HG03342 (cell line): ENCODE data around the gene OGFR.

ENCODE experiments used
- ATAC-seq: cut with Tn5 transposase; IDR thresholded peaks from one replicate; pipeline ENCODE4 v1.9.1; 2021; ENCODE audit warnings: mild to moderate bottlenecking, moderate library complexity; ENCODE audit not compliant: unreplicated experiment

Gene OGFR

DNA sequence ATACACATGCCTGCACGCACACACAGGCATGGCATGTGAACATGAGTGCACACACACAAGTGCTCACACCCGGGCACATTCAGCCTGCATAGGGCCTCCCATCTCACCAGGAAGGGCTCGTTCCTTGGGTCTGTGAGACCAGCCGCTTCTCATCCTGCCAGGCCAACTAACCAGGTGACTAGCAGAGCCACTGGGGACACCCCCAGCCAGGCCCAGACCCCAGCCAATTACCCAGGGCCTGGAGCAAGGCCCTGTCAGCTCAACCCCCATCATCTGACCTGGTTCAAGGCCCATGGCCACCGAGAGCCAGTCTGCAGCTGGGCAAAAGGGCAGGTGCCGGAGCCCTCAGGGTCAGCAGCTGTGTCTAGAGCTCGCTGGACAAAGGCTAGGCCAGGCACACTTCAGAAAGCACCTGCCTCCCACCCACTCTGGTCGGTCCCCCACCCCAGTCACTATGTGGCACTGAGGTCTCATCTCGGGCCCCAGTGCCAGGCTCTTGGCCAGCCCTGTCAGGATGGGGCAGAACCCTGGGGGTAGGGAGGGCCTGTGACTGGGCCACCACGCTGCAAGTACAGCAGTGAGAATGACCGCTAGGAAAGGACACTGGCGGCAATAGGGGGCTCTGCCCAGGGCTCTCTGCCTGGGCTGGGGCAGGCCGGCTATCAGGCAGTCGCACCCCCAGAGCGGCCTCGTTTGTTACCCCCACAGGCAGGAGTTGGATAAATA is 35.1 kb upstream of the OGFR start:
- ATAC-seq: no peak

- ATAC-seq: no peak
These were observed 34.3 kb upstream of the OGFR start for GRCh38 chr20:62770111-62770910.

- ATAC-seq: no peak
These were observed 33.7 kb upstream of the OGFR start for GRCh38 chr20:62770916-62771315.

DNA sequence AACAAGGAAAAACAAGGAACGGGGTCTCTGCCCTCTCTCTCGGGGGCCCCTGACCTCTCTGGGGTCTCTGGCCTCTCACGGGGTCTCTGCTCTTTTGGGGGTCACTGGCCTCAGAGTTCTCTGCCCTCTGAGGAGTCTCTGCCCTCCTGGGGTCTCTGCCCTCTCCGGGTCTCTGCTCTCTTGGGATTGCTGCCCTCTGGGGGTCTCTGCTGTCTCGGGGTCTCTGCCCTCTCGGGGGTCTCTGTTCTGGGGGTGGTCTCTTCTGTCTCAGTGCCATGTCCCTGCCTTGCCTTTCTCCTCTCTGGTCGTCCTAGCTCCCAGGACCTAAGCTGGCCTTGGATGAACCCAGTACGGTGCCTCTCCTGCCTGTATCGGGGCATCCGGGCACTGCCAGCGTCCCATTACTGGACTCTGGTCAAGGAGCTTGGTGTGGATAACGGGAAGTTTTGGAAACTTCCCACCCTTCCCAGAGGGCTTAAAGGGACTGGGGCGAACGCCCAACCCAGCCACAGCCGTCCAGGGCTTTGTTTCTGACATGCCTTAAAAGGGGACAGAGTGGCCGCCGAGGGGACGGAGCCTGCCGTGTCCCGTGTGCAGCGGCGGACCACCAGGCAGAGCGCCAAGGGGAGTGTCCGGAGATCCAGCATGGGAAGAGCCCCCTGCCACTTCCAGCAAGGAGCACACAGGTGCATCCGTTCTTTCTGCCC is 33.1 kb upstream of the OGFR start:
- ATAC-seq: no peak

DNA sequence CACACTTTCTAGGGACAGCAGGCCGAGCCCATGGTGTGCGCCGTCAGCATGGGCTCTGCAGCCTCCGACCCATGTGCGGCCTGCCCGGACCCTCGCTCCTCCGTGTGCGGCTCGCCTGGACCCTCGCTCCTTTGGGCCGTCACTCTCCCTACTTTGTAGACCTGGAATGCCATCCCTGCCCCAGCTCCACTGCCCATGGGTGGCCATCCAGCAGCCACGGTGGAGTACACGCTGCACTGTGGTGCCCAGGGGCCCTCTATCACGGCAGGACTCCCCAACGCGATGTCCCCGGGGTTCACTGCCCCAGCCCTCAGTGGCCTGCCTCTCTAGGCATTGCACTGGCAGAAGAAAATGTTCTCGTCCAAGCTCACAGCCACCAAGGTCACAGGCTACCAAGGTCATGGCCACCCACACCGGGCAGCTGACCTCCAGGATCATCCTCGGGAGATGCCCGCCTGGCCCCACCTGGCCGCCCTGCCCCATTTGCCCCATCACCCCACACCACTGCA is 32.5 kb upstream of the OGFR start:
- no peak for ATAC-seq

DNA sequence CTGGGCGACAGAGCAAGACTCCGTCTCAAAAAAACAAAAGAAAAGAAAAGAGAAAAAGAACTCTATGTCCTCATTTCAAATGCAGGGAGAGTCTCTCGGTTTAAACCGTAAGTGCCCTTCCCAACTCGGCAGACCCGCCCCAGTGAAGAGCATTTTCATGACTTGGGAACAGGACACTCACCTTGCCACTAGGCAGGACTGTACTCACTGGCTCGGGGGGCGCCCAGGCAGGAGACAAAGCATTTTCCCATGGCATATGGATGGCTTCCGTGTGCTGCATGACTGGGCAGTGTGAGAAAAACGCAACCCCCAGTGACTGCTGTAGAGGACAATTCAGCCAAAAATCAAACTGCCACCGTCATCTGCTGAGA is 32.0 kb upstream of the OGFR start:
- no peak for ATAC-seq

DNA sequence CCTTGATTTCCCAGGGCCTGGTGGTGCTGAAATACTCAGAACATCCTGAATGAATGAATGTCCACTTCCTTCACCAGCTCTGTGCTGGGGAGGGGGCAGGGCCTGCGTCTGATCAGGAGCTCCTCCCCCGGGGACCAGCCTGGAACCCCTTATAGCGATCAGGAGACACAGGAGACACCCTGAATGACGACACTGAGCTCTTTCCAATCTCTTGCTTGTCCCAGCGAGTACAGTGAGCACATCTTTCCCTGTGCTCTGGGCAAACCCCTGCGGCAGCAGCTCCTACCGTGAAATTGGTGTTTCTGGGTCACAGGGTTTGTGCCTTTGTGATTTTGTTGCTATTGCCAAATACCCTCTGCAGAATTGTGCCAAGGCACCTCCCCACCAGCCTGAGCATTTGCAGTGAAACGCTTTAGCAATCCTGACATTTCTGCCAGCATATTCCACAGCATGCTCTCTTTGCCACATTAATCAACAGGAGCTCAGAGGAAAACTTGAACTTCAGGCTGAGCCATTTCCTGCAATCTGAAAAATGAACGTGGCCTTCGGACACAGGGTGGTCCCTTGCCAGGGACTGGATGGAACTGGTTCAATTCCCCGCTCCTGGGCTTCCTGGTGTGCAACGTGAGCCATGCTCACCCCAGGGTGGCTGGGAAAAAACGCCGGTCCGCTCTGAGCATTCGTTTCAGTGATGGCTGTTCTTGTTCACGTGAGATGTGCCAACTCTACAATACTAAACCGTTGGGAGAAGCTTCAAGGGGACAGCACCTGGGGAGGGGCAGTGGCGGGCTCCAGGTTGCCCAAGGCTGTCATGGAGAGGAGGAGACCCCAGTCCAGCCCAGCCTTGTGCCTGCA is 31.4 kb upstream of the OGFR start:
- ATAC-seq: no peak

GRCh38 chr20:62773845-62774714 is 30.6 kb upstream of the OGFR start:
- ATAC-seq: no peak

GRCh38 chr20:62774762-62775161 is 29.9 kb upstream of the OGFR start:
- ATAC-seq: no peak

DNA sequence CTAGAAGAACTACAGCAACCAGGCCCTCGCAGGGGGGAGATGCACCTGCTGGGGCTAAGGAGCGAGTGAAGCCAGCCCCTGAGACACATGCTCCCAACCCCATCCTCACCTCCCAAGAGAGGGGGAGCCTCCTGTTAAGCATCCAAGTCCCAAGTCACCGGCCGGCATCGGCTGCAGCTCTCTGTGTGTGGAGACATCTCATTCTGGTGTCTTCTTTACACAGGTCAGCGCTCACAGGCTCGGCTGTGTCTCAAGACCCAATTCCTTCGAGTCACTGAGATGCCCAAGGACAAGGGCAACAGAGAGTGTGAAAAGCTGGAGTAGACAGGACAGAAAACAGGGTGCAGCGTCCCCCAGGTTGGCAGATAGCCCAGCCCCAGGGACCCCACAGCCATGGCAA is 29.4 kb upstream of the OGFR start:
- no peak for ATAC-seq

DNA sequence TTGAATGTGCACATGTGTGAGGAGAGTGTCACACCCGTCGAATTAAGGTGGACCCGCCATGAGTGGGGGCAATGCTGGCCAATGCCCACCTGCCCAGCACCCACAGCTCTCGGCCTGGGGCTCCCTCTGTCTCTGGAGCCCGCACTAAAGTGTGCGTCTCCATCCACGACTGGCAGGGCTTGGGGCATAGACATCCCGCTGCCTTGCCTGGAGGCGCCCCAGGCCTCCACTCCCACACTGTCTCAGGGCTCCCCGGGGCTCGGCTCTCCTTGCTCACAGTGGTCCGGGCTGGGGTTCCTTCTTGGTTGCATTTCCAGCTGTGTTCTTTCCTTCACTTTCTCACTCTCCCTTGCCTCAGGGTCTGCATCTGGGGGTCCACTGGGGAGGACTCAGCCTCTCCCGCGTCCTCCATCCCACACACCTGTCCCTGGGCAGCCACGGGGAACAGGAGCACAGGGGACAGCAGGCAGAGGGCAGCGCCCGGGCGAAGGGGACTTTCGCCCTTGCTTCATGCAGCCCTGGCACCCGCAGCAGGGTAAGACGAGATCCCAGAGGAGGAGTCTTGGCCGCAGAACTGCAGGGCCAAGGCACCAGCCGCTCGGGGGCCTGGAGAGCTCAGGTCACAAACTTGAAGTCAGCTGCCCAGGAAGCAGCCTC is 28.5 kb upstream of the OGFR start:
- no peak for ATAC-seq

GRCh38 chr20:62776692-62777527 is 27.7 kb upstream of the OGFR start:
- ATAC-seq: no peak

GRCh38 chr20:62777528-62777830 is 27.2 kb upstream of the OGFR start:
- no peak for ATAC-seq

GRCh38 chr20:62778058-62778457 is 26.6 kb upstream of the OGFR start:
- no peak for ATAC-seq

DNA sequence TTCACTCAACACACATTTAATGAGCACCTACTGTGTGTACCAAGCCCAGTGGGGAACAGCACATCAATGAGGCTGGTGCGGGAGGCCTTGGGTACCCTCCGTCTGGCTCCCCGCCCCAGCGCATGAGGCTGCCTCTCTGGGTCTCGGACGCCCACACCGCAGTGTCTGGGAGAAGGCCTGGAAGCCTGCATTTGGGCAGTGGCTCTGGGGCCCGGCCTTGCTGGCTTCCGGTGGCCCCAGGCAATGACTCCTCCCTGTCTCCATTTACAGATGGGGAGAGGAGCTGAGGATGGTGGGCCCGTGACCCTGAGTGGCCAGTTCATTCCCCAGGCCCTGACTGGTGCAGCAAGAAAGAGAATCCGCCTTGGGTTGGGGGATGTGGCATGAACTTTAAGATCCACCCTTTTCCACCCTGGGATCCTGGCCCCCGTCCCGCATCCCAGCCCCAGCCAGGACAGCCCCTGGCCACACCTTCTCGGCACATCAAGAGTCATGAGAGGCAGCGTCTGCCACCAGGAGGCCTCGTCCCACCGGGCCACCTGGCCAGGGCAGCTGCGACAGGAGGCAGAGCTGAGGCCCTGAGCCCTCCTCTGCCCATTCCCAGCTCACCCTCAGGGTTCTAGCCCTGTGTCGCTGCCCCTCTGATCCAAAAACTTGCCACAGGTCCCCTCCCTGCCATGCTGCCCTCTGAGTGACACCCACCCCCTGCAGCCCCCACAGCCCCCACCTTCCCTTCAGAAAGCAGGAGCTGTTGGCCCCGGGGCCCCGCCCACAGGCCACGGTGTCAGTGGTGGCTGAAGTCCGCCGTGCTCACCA is 25.8 kb upstream of the OGFR start:
- ATAC-seq: no peak

GRCh38 chr20:62779417-62779685 is 25.3 kb upstream of the OGFR start:
- no peak for ATAC-seq

GRCh38 chr20:62780204-62780603 is 24.4 kb upstream of the OGFR start:
- ATAC-seq: no peak

DNA sequence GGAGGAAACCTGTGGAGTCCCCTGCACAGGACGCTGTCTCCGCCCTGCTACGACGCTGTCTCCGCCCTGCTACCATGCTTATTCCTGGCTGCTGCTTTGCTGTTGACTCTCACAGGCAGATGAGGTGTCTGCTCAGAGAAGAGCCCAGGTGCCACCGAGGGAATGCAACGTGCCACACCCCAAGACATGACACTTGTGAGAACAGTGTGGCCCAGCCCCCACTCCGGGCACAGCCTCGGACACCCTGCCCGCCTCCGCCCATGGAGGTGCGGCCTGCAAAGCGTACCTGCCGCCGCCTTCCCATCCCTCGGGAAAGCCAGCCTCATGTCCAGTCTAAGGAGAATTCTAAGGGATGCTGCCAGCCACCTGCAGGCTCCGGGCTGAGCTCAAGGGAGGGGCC is 23.9 kb upstream of the OGFR start:
- ATAC-seq: no peak
